SJSA1 (cell line): Measurements from ENCODE around the gene AHCYL2. TPM values are rescaled to one million over a fixed set of nuclear protein-coding genes. Genes with fewer than 3 reads are reported as not detected.
A peak's percentile ranks its signal among the peaks of the same experiment; 100 is the strongest.
"Not testable (repeated sequence)": the region's sequence is repeated elsewhere in the genome, so short reads cannot be mapped to it uniquely, and the experiment has no call there.

Source experiments
- DNase-seq, 2 experiments: peaks; one replicate each; pipeline ENCODE4 v3.0.0-alpha.2; 2015 to 2020; ENCODE audit warnings: low spot score in 2 of 2, low read depth in 1 of 2
- H3K27ac ChIP-seq: fragments of 250-450 bp; sonication (Bioruptor Pico); 2 replicates; pipeline ENCODE4 v1.5.1; 2020; ENCODE audit warnings: mild to moderate bottlenecking, moderate library complexity
- H3K27me3 ChIP-seq: fragments of 250-450 bp; sonication (Bioruptor Pico); replicated peaks from 2 replicates; pipeline ENCODE4 v1.5.1; 2020; ENCODE audit warnings: mild to moderate bottlenecking, moderate library complexity
- H3K36me3 ChIP-seq: fragments of 250-450 bp; sonication (Bioruptor Pico); 2 replicates; pipeline ENCODE4 v1.5.1; 2020; ENCODE audit warnings: mild to moderate bottlenecking
- H3K4me1 ChIP-seq: fragments of 250-450 bp; sonication (Bioruptor Pico); replicated peaks from 2 replicates; pipeline ENCODE4 v1.6.1; 2021; ENCODE audit warnings: mild to moderate bottlenecking
- H3K4me3 ChIP-seq: fragments of 250-450 bp; sonication (Bioruptor Pico); 2 replicates; pipeline ENCODE4 v1.5.1; 2020; ENCODE audit warnings: mild to moderate bottlenecking
- H3K9me3 ChIP-seq: fragments of 250-450 bp; sonication (Bioruptor Pico); replicated peaks from 2 replicates; pipeline ENCODE4 v1.5.1; 2020; ENCODE audit warnings: mild to moderate bottlenecking
- total RNA-seq: library from RNA; depleted of rRNA; stranded (reverse); fragments of >200 nt; shearing (Covaris generic); gene quantifications from 2 replicates; pipeline ENCODE4 v1.2.3, GENCODE V29; 2014

Gene AHCYL2
- total RNA-seq, 1 experiment from 2014 or later = 10.3 TPM

DNA sequence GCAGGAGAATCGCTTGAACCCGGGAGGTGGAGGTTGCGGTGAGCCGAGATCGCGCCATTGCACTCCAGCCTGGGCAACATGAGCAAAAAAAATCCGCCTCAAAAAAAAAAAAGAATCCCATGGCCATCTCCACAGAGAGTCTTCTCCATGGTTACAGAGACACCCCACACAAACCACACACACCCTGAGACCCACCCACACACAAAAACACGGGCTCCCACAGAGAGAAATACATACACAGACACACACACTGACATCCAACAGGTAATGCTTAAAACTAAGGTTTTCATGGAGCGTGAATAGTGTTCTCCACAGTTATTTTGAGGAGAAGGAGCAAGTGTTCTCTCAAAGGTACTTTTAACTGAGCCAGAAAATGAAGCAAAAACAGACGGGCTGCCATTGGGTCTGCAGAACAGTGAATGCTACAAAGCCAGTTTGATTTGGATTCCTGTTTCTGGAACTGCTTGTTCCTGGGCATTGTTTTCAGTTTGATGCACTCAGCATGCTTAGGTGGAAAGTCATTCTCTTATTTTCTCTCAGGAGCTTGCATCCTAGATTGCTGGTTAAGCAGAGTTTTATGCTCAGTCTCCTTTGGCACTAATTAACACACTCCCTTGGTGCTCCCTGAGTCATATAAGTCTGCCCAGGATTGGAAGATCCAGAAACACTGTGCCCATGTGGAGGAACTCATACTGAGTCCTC, 15.4 kb downstream of the AHCYL2 start:
- no peak for DNase-seq
- Histone ChIP-seq H3K4me1 (no peaks in the 10 kb centered on the region), H3K27ac (no peak overlapping the region), H3K36me3 (no peaks in the 10 kb centered on the region), H3K27me3 (no peaks in the 10 kb centered on the region), H3K9me3 (no peaks in the 10 kb centered on the region), H3K4me3 (no peak overlapping the region)

GRCh38 chr7:129244220-129244619, 19.4 kb downstream of the AHCYL2 start:
- no peak for DNase-seq
- H3K27me3 ChIP-seq = no peaks in the 10 kb centered on the region
- no peak overlapping the region for H3K27ac ChIP-seq
- H3K9me3 ChIP-seq = no peaks in the 10 kb centered on the region
- no peaks in the 10 kb centered on the region for H3K36me3 ChIP-seq
- no peaks in the 10 kb centered on the region for H3K4me1 ChIP-seq
- no peak overlapping the region for H3K4me3 ChIP-seq

- Histone ChIP-seq H3K27ac (no peak overlapping the region), H3K4me3 (no peak overlapping the region), H3K36me3 (no peaks in the 10 kb centered on the region), H3K4me1 (no peaks in the 10 kb centered on the region), H3K27me3 (no peaks in the 10 kb centered on the region), H3K9me3 (no peaks in the 10 kb centered on the region)
- DNase-seq = no peak
These were observed 20.7 kb downstream of the AHCYL2 start for GRCh38 chr7:129245533-129245932.

DNA sequence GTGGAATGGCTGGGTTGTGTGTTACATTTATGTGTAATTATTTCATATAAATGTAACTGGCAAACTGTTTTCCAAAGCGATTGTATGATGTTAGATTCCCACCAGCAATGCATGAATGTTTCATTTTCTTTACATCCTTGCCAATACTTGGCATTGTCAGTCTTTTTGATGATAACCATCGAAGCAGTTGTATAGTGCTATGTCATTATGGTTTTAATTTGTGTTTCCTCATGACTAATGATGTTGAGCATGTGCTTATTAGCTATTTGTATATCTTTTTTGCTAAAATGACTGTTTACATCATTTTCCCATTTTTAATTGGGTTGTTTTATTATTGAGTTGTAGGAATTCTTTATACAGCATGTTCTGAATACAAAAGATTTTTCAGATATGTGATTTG, 22.3 kb downstream of the AHCYL2 start:
- Histone ChIP-seq H3K4me3 (no peak overlapping the region), H3K9me3 (no peaks in the 10 kb centered on the region), H3K27ac (no peak overlapping the region), H3K36me3 (no peaks in the 10 kb centered on the region), H3K27me3 (no peaks in the 10 kb centered on the region), H3K4me1 (no peaks in the 10 kb centered on the region)
- no peak for DNase-seq

GRCh38 chr7:129252128-129252527, 27.3 kb downstream of the AHCYL2 start:
- H3K27me3 ChIP-seq = no peaks in the 10 kb centered on the region
- no peaks in the 10 kb centered on the region for H3K36me3 ChIP-seq
- H3K27ac ChIP-seq = no peak overlapping the region
- no peak for DNase-seq
- no peaks in the 10 kb centered on the region for H3K9me3 ChIP-seq
- no peak overlapping the region for H3K4me3 ChIP-seq
- no peaks in the 10 kb centered on the region for H3K4me1 ChIP-seq

GRCh38 chr7:129252603-129253002, 27.8 kb downstream of the AHCYL2 start:
- H3K9me3 ChIP-seq, H3K27me3 ChIP-seq, DNase-seq, H3K4me1 ChIP-seq, H3K4me3 ChIP-seq, H3K36me3 ChIP-seq, H3K27ac ChIP-seq: not testable (repeated sequence)

GRCh38 chr7:129255800-129256199, 31.0 kb downstream of the AHCYL2 start:
- H3K4me3 ChIP-seq = no peak overlapping the region
- no peaks in the 10 kb centered on the region for H3K36me3 ChIP-seq
- no peak for DNase-seq
- H3K27ac ChIP-seq = no peak overlapping the region
- no peaks in the 10 kb centered on the region for H3K27me3 ChIP-seq
- no peaks in the 10 kb centered on the region for H3K9me3 ChIP-seq
- peaks cover 3% of the 10 kb centered on the region; the same call in 1 of the 2 replicates for H3K4me1 ChIP-seq

- Histone ChIP-seq H3K4me3 (no peak overlapping the region), H3K36me3 (no peaks in the 10 kb centered on the region), H3K27ac (no peak overlapping the region), H3K27me3 (no peaks in the 10 kb centered on the region), H3K9me3 (no peaks in the 10 kb centered on the region), H3K4me1 (peaks cover 3% of the 10 kb centered on the region; the same call in 1 of the 2 replicates)
- DNase-seq = no peak
These were observed 31.4 kb downstream of the AHCYL2 start for GRCh38 chr7:129256221-129256620.

GRCh38 chr7:129257168-129257567, 32.3 kb downstream of the AHCYL2 start:
- no peak for DNase-seq
- H3K4me1 ChIP-seq = peaks cover 6% of the 10 kb centered on the region
- no peaks in the 10 kb centered on the region for H3K27me3 ChIP-seq
- no peak overlapping the region for H3K4me3 ChIP-seq
- H3K27ac ChIP-seq = no peak overlapping the region
- H3K9me3 ChIP-seq = no peaks in the 10 kb centered on the region
- H3K36me3 ChIP-seq = no peaks in the 10 kb centered on the region

DNA sequence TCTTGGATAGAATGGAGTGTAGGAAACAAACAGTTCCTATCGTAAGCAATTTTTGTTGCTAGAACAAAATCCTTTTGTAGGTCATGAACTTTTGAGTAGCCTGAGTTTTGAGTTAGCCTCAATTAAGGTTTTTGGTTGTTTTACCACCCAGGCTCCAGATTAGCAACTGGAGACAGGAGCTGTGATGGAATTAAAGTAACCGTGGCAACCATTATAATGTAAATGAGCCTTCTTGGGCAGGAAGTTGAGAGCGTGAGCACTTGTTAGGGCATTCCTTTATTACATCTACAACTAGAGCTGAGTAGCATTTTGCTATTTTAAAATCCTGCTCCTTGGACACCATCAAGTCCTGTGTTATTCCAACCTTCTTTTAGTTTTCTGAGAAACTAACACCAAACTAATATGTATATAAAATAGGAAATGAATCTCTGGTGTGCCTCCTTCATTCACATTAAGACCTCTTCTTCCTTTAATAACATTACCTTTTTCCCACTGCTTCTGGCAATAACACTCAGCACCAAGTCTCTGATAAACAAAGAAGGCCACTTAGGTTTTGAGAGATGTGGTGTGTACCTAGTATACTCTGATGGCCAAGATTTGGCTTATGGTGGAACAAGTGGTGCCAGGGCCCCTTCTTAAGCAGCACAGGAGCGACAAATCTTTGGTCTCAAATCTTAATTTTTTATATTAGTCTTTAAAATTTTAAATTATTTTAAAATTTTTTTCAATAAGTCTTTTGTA, 34.0 kb downstream of the AHCYL2 start:
- H3K36me3 ChIP-seq = no peaks in the 10 kb centered on the region
- peaks cover 22% of the 10 kb centered on the region for H3K4me1 ChIP-seq
- DNase-seq = no peak
- H3K4me3 ChIP-seq = no peak overlapping the region
- H3K27ac ChIP-seq = no peak overlapping the region
- no peaks in the 10 kb centered on the region for H3K9me3 ChIP-seq
- no peaks in the 10 kb centered on the region for H3K27me3 ChIP-seq

- no peaks in the 10 kb centered on the region for H3K36me3 ChIP-seq
- no peaks in the 10 kb centered on the region for H3K27me3 ChIP-seq
- no peak overlapping the region for H3K27ac ChIP-seq
- peak; percentile 72 to 75 for DNase-seq
- H3K9me3 ChIP-seq = no peaks in the 10 kb centered on the region
- H3K4me1 ChIP-seq = peaks cover 38% of the 10 kb centered on the region
- H3K4me3 ChIP-seq = no peak overlapping the region
These were observed 37.5 kb downstream of the AHCYL2 start for GRCh38 chr7:129262324-129262723.

GRCh38 chr7:129263168-129263567, 38.3 kb downstream of the AHCYL2 start:
- H3K9me3 ChIP-seq = no peaks in the 10 kb centered on the region
- H3K36me3 ChIP-seq = no peaks in the 10 kb centered on the region
- no peak overlapping the region for H3K27ac ChIP-seq
- peaks cover 38% of the 10 kb centered on the region for H3K4me1 ChIP-seq
- no peaks in the 10 kb centered on the region for H3K27me3 ChIP-seq
- DNase-seq = no peak
- H3K4me3 ChIP-seq = no peak overlapping the region

- Histone ChIP-seq H3K9me3 (no peaks in the 10 kb centered on the region), H3K27ac (no peak overlapping the region), H3K4me1 (peaks cover 38% of the 10 kb centered on the region), H3K36me3 (no peaks in the 10 kb centered on the region), H3K27me3 (no peaks in the 10 kb centered on the region), H3K4me3 (no peak overlapping the region)
- DNase-seq = peak; percentile 56 to 81
These were observed 39.7 kb downstream of the AHCYL2 start for GRCh38 chr7:129264534-129264933.

GRCh38 chr7:129265328-129265727, 40.5 kb downstream of the AHCYL2 start:
- Histone ChIP-seq H3K9me3 (no peaks in the 10 kb centered on the region), H3K4me3 (no peak overlapping the region), H3K27ac (no peak overlapping the region), H3K4me1 (peaks cover 35% of the 10 kb centered on the region), H3K36me3 (no peaks in the 10 kb centered on the region), H3K27me3 (no peaks in the 10 kb centered on the region)
- no peak for DNase-seq
